CMK (cell line): ENCODE measurements around the gene TLE4.
"Not testable (repeated sequence)": the region's sequence is repeated elsewhere in the genome, so short reads cannot be mapped to it uniquely, and the experiment has no call there.

Experiments used
- DNase-seq: peaks from one replicate; pipeline ENCODE4 v3.0.0-alpha.2; 2010; ENCODE audit warnings: low read depth

The TLE4 gene

GRCh38 chr9:79604149-79604548 lies 32.4 kb downstream of the TLE4 start:
- DNase-seq, result no peak

- DNase-seq, result no peak
Observed at GRCh38 chr9:79604921-79605562, 33.3 kb downstream of the TLE4 start.

- not testable (repeated sequence) for DNase-seq
Observed at GRCh38 chr9:79606529-79606928, 34.8 kb downstream of the TLE4 start.

GRCh38 chr9:79609468-79610018 lies 37.8 kb downstream of the TLE4 start:
- no peak for DNase-seq

- DNase-seq, result no peak
Observed at GRCh38 chr9:79610019-79610631, 38.4 kb downstream of the TLE4 start.

- no peak for DNase-seq
Observed at GRCh38 chr9:79610791-79611614, 39.2 kb downstream of the TLE4 start.

- no peak for DNase-seq
Observed at GRCh38 chr9:79613145-79613544, 41.4 kb downstream of the TLE4 start.

- DNase-seq, result no peak
Observed at GRCh38 chr9:79615038-79615437, 43.3 kb downstream of the TLE4 start.

GRCh38 chr9:79616013-79616412 lies 44.2 kb downstream of the TLE4 start:
- DNase-seq, result no peak

- DNase-seq, result no peak
Observed at GRCh38 chr9:79616971-79617370, 45.2 kb downstream of the TLE4 start.

GRCh38 chr9:79617395-79617794 lies 45.6 kb downstream of the TLE4 start:
- no peak for DNase-seq

- no peak for DNase-seq
Observed at GRCh38 chr9:79619930-79620329, 48.2 kb downstream of the TLE4 start.

GRCh38 chr9:79621916-79622575 lies 50.3 kb downstream of the TLE4 start:
- no peak for DNase-seq

GRCh38 chr9:79623799-79624721 lies 52.3 kb downstream of the TLE4 start:
- DNase-seq, result peak; percentile 33

GRCh38 chr9:79629721-79630120 lies 58.0 kb downstream of the TLE4 start:
- DNase-seq, result no peak

- DNase-seq, result no peak
Observed at GRCh38 chr9:79630521-79631403, 59.0 kb downstream of the TLE4 start.

GRCh38 chr9:79632060-79632459 lies 60.3 kb downstream of the TLE4 start:
- DNase-seq, result no peak

GRCh38 chr9:79632705-79633104 lies 60.9 kb downstream of the TLE4 start:
- no peak for DNase-seq

GRCh38 chr9:79633558-79633957 lies 61.8 kb downstream of the TLE4 start:
- DNase-seq, result no peak
